Adrenal gland (tissue), 12 donors: ENCODE data around the gene RCOR1. TPM values are rescaled to one million over a fixed set of nuclear protein-coding genes. Genes with fewer than 3 reads are reported as not detected.

Source experiments
- DNase-seq, 7 donors: peaks; one replicate each; pipeline ENCODE4 v3.0.0-alpha.2; 2019 to 2020
- H3K27ac ChIP-seq, 5 donors: fragments of 200-600 bp; sonication (generic) in 4 of 5; 1 replicate in 3 of 5; 2 replicates in 2 of 5; pipeline versions ENCODE4 v1.5.1 to v1.8.0; 2016 to 2020; ENCODE audit warnings: mild to moderate bottlenecking in 1 of 5
- H3K27me3 ChIP-seq: fragments of 200-600 bp; 2 replicates; pipeline ENCODE4 v1.8.0; 2021
- H3K36me3 ChIP-seq, 2 donors: fragments of 200-600 bp; replicated peaks in 1 of 2; 1 replicate in 1 of 2; 2 replicates in 1 of 2; pipeline versions ENCODE4 v1.5.1 to v1.8.0; 2018 to 2022
- H3K4me1 ChIP-seq, 2 donors: fragments of 200-600 bp; replicated peaks in 1 of 2; 1 replicate in 1 of 2; 2 replicates in 1 of 2; pipeline versions ENCODE4 v1.5.1 to v1.8.0; 2018 to 2021
- H3K4me3 ChIP-seq, 4 donors: fragments of 200-600 bp; sonication (generic) in 3 of 4; one replicate each; pipeline ENCODE4 v1.5.1; 2016 to 2018
- H3K9me3 ChIP-seq, 3 donors: fragments of 200-600 bp; sonication (generic) in 1 of 3; replicated peaks in 1 of 3; 1 replicate in 2 of 3; 2 replicates in 1 of 3; pipeline versions ENCODE4 v1.5.1 to v1.8.0; 2016 to 2021
- POLR2A ChIP-seq, 2 donors: fragments of 450-650 bp; IDR thresholded peaks; one replicate each; pipeline ENCODE4 v1.6.1; 2017; ENCODE audit warnings: antibody characterized with exemption in 2 of 2, mild to moderate bottlenecking in 2 of 2, moderate library complexity in 1 of 2
- whole genome bisulfite sequencing, 4 donors: extraction: QIAGEN DNeasy Blood & Tissue Kit in 2 of 4; methylation state at CpG; one replicate each; pipeline versions ENCODE4 v1.1.5 to v1.1.7; 2013 to 2017; 5-methylcytosine and 5-hydroxymethylcytosine counted together
- intact Hi-C, 2 donors: fragments of 100-400 bp; cut with DNase I; formaldehyde crosslinking; loops; one replicate each; pipeline versions ENCODE4 v1.14.1 to v1.15.0; 2022 to 2023
- polyA plus RNA-seq, 3 donors: library from polyadenylated mRNA; stranded (reverse); fragments of 200-250 nt in 2 of 3; fragments of 350-450 nt in 1 of 3; fragmentation: Illumina TruSeq in 1 of 3; extraction: RNeasy Lipid Tissue Mini Kit (QIAGEN cat#74804) in 1 of 3; gene quantifications; one replicate each; pipeline ENCODE4 v1.2.3, GENCODE V29; 2013 to 2014
- total RNA-seq, 9 donors: library from RNA; depleted of rRNA in 4 of 9; stranded (reverse); fragments of >200 nt in 4 of 9; fragments of 120-200 nt in 1 of 9; fragmentation: NEBNext Ultra II Directional in 1 of 9; extraction: Animal tissue kit (Norgen Biotek cat#: 25700) in 1 of 9; gene quantifications; one replicate each; pipeline versions ENCODE4 v1.1.0 to v1.2.4, GENCODE V29; 2013 to 2023
- TF ChIP-seq, protein P1 (sequence below), 6 experiments: fragments of 450-650 bp in 4 of 6; fragments of 200-600 bp in 2 of 6; sonication (generic) in 1 of 6; IDR thresholded peaks; 1 replicate in 5 of 6; 2 replicates in 1 of 6; pipeline versions ENCODE4 v1.5.1 to v1.8.0; 2016 to 2021; ENCODE audit warnings: antibody characterized with exemption in 6 of 6, mild to moderate bottlenecking in 2 of 6, moderate library complexity in 1 of 6
- donor health status: healthy with polysubstance abuse.
- donor health status: Bipolar disorder and iron deficiency.
- donor health status: DM: yes; HTN: yes; CAD: no.
- donor health status: DM: no; HTN: no; CAD: no.
- donor health status: DM: no; HTN: no; CAD: no.
- donor health status: DM: yes; HTN: yes; CAD: no.

Gene RCOR1
- total and polyA plus RNA-seq, 12 donors: 3.8 to 17.7 (median 11.3) TPM

- Histone ChIP-seq H3K36me3 (no peaks in the 10 kb centered on the region), H3K27me3 (no peaks in the 10 kb centered on the region), H3K4me1 (peaks cover 0 to 4% of the 10 kb centered on the region in 2 donors), H3K9me3 (no peaks in the 10 kb centered on the region), H3K4me3 (no peak overlapping the region), H3K27ac (no peak overlapping the region)
- DNase-seq: no peak
- WGBS, 4 donors: 34 to 45% (median 40%) methylated on average over 3 of the region's 3 CpGs
- TF ChIP-seq, protein P1, sequence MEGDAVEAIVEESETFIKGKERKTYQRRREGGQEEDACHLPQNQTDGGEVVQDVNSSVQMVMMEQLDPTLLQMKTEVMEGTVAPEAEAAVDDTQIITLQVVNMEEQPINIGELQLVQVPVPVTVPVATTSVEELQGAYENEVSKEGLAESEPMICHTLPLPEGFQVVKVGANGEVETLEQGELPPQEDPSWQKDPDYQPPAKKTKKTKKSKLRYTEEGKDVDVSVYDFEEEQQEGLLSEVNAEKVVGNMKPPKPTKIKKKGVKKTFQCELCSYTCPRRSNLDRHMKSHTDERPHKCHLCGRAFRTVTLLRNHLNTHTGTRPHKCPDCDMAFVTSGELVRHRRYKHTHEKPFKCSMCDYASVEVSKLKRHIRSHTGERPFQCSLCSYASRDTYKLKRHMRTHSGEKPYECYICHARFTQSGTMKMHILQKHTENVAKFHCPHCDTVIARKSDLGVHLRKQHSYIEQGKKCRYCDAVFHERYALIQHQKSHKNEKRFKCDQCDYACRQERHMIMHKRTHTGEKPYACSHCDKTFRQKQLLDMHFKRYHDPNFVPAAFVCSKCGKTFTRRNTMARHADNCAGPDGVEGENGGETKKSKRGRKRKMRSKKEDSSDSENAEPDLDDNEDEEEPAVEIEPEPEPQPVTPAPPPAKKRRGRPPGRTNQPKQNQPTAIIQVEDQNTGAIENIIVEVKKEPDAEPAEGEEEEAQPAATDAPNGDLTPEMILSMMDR (IDR thresholded peaks at IDR 0.05): no peak
- TF ChIP-seq POLR2A (IDR thresholded peaks at IDR 0.05): no peak
- intact Hi-C loops: loop anchor here (5.0 to 10.0 kb wide), 2 partner anchors 172 to 220 kb away; no protein-coding TSS in a partner anchor
These were observed 104.5 kb downstream of the RCOR1 start for GRCh38 chr14:102696856-102697495.

- Histone ChIP-seq H3K4me3 (no peak overlapping the region), H3K27me3 (no peaks in the 10 kb centered on the region), H3K27ac (no peak overlapping the region), H3K9me3 (no peaks in the 10 kb centered on the region), H3K36me3 (no peaks in the 10 kb centered on the region), H3K4me1 (peaks cover 0 to 4% of the 10 kb centered on the region in 2 donors)
- intact Hi-C loops: loop anchor here (5.0 to 10.0 kb wide), 2 partner anchors 173 to 220 kb away; no protein-coding TSS in a partner anchor
- 93 to 98% (median 97%) methylated on average over 6 of the region's 6 CpGs for WGBS, 4 donors
- TF ChIP-seq POLR2A (IDR thresholded peaks at IDR 0.05): no peak
- DNase-seq: no peak
These were observed 105.1 kb downstream of the RCOR1 start for GRCh38 chr14:102697501-102697900.

DNA sequence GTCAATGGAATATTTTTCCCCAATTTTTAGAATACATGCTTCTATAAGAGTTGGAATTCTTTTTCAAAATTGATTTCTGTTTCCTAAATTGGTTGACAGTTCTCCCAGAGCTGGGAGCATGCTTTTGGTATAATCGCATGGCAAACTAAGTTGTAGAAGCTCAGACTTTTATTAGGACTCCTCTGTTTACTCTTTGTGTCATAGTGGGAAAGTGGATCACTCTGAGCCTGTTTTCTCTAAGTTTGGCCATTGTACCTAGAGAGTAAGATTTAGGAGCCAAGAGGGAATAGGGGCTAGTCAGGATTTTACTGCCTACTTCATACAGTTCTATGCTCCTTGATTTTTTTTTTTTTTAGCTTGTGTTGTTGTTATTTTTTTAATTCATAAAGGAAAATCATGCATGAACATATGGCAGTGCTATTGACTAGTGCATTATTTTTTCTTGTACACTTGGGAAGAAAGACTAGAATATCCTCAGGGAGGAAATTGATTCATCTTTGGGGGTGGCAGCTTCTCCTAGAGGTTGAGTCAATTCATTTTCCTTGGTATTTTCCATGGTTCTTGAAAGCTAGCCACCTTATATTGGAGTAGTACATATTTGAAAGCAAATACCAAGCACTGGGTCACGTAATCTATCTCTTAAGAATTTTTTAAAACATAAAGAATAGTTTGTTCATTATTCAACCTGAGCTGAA lies 107.1 kb downstream of the RCOR1 start:
- no peak overlapping the region for H3K4me3 ChIP-seq

DNA sequence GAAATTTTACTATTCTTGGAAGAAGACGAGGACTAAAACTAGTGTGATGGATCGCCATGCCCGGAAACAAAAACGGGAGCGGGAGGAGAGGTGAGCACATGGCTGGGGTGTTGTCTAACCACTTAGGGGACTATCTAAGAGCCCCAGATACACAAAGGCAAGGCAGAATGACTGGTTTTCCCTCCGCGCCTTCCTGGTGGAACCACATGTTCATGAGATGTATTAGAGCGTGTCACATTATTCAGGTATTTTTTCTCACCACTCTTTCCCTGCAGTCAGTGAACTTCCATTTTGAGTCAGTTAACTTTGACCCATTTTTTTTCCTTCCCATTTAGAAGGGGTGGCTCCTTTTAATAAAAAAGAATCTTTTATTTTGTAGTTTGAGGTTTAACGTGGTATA lies 116.0 kb downstream of the RCOR1 start:
- 95 to 98% (median 97%) methylated on average over 9 of the region's 9 CpGs for WGBS, 4 donors
- no peaks in the 10 kb centered on the region for H3K9me3 ChIP-seq
- no peak overlapping the region for H3K27ac ChIP-seq
- H3K4me1 ChIP-seq: peaks cover 0 to 5% of the 10 kb centered on the region in 2 donors
- TF ChIP-seq, protein P1 (IDR thresholded peaks at IDR 0.05): no peak
- no peaks in the 10 kb centered on the region for H3K36me3 ChIP-seq
- intact Hi-C loops: no loop called here
- DNase-seq: no peak
- no peak overlapping the region for H3K4me3 ChIP-seq
- H3K27me3 ChIP-seq: no peaks in the 10 kb centered on the region

More for the DNA sequence above, 107.1 kb downstream of the RCOR1 start:
- TF ChIP-seq, protein P1 (IDR thresholded peaks at IDR 0.05): no peak
- TF ChIP-seq POLR2A (IDR thresholded peaks at IDR 0.05): no peak
- intact Hi-C loops: loop anchor here (5.0 to 10.0 kb wide), 2 partner anchors 175 to 218 kb away; no protein-coding TSS in a partner anchor
- DNase-seq: no peak
- WGBS, 4 donors: 95 to 99% (median 98%) methylated on average over 2 of the region's 2 CpGs
- no peaks in the 10 kb centered on the region for H3K9me3 ChIP-seq
- peaks cover 0 to 4% of the 10 kb centered on the region in 2 donors for H3K4me1 ChIP-seq
- no peaks in the 10 kb centered on the region for H3K27me3 ChIP-seq
- H3K27ac ChIP-seq: no peak overlapping the region
- H3K36me3 ChIP-seq: no peaks in the 10 kb centered on the region
